Kasumi-1 (cell line): ENCODE results near the gene SEC31A.
"Not testable (repeated sequence)": the region's sequence is repeated elsewhere in the genome, so short reads cannot be mapped to it uniquely, and the experiment has no call there.

Experiments
- DNase-seq, 2 experiments: peaks; one replicate each; lab custom pipeline; 2025; lab: John Stamatoyannopoulos, UW

The SEC31A gene

GRCh38 chr4:82833060-82833459 lies 57.9 kb downstream of the SEC31A start:
- not testable (repeated sequence) for DNase-seq

GRCh38 chr4:82825425-82825824 lies 65.5 kb downstream of the SEC31A start:
- no peak for DNase-seq

- DNase-seq, result no peak
Observed at GRCh38 chr4:82823062-82823461, 67.9 kb downstream of the SEC31A start.

GRCh38 chr4:82820689-82821088 lies 70.3 kb downstream of the SEC31A start:
- no peak for DNase-seq

GRCh38 chr4:82818664-82819662 lies 72.0 kb downstream of the SEC31A start:
- no peak for DNase-seq

GRCh38 chr4:82816874-82817273 lies 74.1 kb downstream of the SEC31A start:
- DNase-seq, result not testable (repeated sequence)

GRCh38 chr4:82814034-82814433 lies 76.9 kb downstream of the SEC31A start:
- DNase-seq, result no peak

- no peak for DNase-seq
Observed at GRCh38 chr4:82811838-82812341, 79.1 kb downstream of the SEC31A start.

GRCh38 chr4:82811392-82811791 lies 79.6 kb downstream of the SEC31A start:
- DNase-seq, result no peak

GRCh38 chr4:82810176-82810575 lies 80.8 kb downstream of the SEC31A start:
- DNase-seq, result no peak

- DNase-seq, result no peak
Observed at GRCh38 chr4:82809619-82810018, 81.3 kb downstream of the SEC31A start.

GRCh38 chr4:82803746-82804145 lies 87.2 kb downstream of the SEC31A start:
- no peak for DNase-seq

GRCh38 chr4:82802911-82803310 lies 88.0 kb downstream of the SEC31A start:
- DNase-seq, result peak; percentile 22 to 42

- DNase-seq, result peak in 1 of 2 experiments; percentile 10
Observed at GRCh38 chr4:82801910-82802521, 88.9 kb downstream of the SEC31A start.

- peak in 1 of 2 experiments; percentile 14 for DNase-seq
Observed at GRCh38 chr4:82799006-82799881, 91.7 kb downstream of the SEC31A start.

- peak; percentile 71 to 80 for DNase-seq
Observed at GRCh38 chr4:82798168-82799005, 92.6 kb downstream of the SEC31A start, which contains the start of gene SCD5. Gene SCD5, minus strand, starts transcription at chr4:82798796. Its CDS starts 259 bp downstream, at chr4:82798537.

GRCh38 chr4:82797405-82798111 lies 93.4 kb downstream of the SEC31A start:
- no peak for DNase-seq

- DNase-seq, result no peak
Observed at GRCh38 chr4:82797040-82797404, 93.9 kb downstream of the SEC31A start.

- DNase-seq, result no peak
Observed at GRCh38 chr4:82792912-82793649, 97.9 kb downstream of the SEC31A start.

- DNase-seq, result no peak
Observed at GRCh38 chr4:82791179-82791578, 99.8 kb downstream of the SEC31A start.
